HG02642 (cell line): ENCODE measurements around the gene PPP1R13B.

ENCODE experiments used
- ATAC-seq: cut with Tn5 transposase; IDR thresholded peaks from one replicate; pipeline ENCODE4 v1.9.1; 2021; ENCODE audit warnings: mild to moderate bottlenecking; ENCODE audit not compliant: unreplicated experiment, poor library complexity

The PPP1R13B gene

DNA sequence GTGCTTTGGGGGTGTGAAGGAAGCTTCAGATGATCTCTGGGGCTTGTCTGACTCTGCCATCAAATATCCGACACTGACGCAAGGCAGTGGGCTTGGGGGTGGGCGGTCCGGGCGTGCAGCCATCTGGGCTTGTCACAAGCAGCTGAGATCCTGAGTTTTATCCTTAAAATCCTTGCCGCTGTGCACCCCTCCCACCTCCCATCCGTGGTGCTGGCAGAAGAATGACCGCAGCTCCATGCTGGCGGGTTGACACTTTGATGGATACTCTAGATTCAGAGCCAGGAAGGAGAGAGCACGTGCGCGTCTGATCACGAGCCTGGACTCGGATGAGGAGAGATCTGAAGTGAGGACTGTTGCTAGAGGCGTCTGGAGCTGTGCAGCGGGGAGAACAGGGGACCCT, 128.8 kb downstream of the PPP1R13B start:
- ATAC-seq = no peak

GRCh38 chr14:103716899-103717411, 130.4 kb downstream of the PPP1R13B start:
- no peak for ATAC-seq

DNA sequence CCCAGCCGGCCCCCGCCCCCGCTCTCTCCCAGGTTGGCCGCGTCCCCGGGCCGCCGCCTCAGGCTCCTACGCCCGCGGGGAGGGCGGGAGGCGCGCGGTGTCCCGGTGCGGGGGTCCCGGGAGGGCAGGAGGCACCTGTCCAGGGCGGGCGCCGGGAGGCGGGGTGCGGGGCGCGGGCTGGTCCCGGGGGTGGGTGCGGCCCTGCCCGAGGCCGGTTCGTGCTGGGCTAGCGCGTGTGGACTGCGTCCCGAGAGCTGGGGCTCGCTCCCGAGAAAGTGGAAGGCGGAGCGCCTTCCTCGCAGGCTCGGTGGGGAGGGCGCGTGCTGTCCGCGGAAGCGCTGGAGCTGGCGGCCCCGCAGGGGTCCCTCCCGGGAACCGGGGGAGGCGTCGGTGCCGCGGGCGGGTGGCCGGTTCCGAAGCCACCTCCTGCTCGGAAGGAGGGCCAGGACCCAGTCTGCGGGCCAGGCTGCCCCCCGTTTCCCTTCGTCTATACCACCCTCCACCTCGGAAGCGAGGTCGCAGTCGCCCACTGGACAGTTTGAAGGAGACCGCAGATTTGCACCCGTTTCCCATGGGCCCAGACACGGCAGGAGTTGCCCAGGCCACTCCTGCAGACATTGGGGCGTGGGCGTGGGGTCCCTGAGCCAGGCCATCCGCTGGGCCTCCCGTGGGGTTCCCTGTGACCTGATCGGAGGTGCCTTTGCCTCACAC, 131.1 kb downstream of the PPP1R13B start:
- peak; percentile 2 for ATAC-seq

DNA sequence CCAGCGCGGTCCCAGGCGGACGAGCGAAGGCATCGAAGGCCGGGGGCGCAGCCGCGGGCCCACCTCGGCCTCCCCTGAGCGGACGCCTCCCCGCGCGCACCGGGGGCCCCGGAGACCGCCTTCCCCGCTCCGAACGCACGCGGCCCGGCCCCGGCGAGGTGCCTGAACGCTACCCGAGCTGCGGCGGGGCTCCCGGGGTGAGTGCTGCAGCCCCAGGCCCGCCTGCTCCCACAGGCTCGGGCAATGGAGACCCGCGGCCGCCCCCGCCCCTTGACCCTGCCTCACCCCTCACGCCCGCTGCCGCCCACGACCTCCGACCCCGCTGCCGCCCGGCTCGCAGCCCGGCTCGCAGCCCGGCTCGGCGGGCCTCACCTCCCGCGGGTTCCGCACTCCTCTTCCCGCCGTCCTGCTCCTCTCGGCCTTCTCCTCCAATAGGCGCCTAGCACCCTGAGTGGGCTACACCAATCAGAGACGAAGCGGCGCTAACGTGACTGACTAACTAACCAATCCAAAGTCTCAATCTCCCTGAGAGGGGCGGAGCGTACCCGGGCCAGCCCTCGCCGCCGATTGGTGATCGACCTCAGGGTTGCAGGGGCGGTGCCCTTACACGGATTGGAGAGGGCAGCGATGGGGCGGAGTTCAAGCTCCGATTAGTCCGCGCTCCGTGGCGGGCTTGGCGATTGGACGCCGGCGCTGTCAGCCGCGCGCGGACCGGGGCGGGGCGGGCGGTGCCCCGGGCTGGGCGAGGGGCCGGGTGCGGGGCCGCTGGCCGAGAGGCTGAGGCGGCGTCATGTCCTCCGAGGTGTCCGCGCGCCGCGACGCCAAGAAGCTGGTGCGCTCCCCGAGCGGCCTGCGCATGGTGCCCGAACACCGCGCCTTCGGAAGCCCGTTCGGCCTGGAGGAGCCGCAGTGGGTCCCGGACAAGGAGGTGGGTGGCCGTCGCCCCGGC, 132.0 kb downstream of the PPP1R13B start, which contains the start of the genes XRCC3 and ZFYVE21:
Gene XRCC3, minus strand, starts transcription at position 400 of the 949 bp plus-strand sequence. CDS start 4,364 bp downstream, outside the sequence.
Gene ZFYVE21, plus strand, starts transcription at position 759 of the 949 bp plus-strand sequence. Its CDS starts 32 bp downstream, at position 791.
- peak; percentile 94 for ATAC-seq

GRCh38 chr14:103714063-103714724, 133.2 kb downstream of the PPP1R13B start:
- no peak for ATAC-seq

DNA sequence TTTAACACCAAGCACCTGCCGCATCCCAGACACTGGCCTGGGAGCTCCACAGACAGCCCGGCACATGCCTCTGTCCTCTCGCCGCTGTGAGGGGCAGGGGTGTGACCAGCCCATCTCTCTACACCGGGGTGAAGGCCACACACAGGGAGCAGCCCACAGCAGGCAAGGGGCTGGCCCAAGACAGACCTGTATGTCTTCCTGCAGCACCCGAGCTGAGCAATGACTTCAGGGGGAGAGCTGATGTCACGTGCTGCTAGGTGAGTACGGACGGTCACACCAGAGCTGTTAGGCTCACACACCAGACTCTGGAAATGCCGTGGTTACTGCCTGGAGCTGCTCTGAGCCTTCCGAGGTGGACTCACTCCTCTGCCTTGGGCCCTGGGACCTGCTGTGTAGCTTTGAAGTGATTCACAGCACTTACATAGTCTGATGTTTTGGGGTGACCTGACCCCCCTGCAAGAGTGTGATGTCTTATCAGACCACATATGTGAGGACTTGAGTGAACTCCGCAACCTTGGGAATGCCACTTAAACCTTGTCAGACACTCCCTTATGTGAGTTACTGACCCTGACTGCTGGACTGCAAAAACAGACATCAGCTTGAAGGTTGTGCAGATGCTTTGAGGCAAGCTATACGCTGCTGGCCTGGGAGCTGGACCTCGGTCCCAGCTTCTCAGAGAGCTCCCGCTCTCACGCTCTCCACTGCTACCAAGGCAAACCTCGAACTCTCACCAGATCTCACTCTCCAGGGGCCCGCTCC, 133.9 kb downstream of the PPP1R13B start:
- no peak for ATAC-seq

- ATAC-seq = no peak
These were observed 134.6 kb downstream of the PPP1R13B start for GRCh38 chr14:103712633-103713247.

DNA sequence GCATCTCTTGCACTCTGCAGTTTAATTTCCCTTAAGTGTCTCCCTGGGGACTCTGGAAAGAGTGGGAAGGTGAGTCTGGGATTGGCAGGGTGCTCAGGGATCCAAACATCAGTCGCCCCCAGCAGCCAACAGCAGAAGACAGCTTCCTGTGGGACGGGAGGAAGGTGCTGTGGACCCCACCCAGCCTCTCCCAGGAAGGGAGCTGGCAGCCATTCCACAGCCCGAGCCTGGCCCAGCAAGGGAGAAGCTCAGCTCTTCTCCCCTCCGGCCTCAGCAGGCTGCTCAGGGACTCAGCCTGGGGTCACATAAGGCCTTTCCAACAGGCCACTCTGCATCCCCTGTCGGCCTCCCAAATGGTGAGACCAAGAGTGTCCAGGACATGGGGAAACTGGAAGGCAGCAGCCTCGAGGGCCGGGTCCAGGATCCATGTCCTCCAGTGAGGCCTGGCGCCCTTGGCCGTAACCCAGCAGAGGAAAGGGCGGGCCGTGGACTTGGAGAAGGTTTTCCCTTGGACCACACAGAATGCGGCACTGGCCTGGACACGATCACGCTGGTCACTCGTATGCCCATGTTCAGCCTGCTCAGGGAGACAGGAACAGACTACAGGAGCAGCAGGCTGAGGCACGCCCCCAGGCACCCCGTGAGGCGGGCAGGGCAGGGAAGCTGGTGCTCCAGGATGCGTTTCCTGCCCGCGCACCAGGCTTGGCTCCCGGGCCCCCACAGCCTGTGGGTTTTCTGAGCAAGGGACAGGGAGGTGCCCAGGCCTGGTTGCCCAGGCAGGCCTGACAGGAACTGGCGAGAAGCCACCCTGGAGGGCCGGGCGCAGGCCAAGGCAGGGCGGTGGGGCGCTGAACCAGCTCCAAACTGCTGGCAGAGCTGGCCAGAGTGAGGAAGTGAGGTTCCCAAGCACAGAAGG, 135.6 kb downstream of the PPP1R13B start:
- no peak for ATAC-seq

- no peak for ATAC-seq
These were observed 136.5 kb downstream of the PPP1R13B start for GRCh38 chr14:103710771-103711377.

DNA sequence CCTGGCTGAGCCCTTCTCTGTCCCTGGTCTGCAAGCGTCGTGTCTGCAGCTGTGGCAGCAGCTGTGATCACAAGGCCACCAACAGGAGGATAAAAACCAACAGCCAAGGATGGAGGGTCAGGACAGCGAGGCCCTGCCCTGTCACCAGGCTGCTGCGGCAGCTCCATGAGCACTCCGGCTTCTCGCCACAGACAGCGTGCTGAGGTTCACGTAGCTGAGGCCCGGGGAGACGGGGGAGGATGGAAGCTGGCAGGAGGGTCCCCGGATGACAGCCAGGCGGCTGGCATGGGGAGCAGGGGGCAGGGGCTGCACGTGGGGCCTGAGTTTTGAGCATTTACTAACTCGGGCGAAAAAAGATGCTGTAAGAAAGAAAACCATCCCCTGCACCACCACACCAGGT, 137.6 kb downstream of the PPP1R13B start:
- ATAC-seq = no peak

- ATAC-seq = no peak
These were observed 138.6 kb downstream of the PPP1R13B start for GRCh38 chr14:103708750-103709187.

- no peak for ATAC-seq
These were observed 139.8 kb downstream of the PPP1R13B start for GRCh38 chr14:103707329-103708263.

GRCh38 chr14:103706551-103707328, 140.6 kb downstream of the PPP1R13B start:
- no peak for ATAC-seq

DNA sequence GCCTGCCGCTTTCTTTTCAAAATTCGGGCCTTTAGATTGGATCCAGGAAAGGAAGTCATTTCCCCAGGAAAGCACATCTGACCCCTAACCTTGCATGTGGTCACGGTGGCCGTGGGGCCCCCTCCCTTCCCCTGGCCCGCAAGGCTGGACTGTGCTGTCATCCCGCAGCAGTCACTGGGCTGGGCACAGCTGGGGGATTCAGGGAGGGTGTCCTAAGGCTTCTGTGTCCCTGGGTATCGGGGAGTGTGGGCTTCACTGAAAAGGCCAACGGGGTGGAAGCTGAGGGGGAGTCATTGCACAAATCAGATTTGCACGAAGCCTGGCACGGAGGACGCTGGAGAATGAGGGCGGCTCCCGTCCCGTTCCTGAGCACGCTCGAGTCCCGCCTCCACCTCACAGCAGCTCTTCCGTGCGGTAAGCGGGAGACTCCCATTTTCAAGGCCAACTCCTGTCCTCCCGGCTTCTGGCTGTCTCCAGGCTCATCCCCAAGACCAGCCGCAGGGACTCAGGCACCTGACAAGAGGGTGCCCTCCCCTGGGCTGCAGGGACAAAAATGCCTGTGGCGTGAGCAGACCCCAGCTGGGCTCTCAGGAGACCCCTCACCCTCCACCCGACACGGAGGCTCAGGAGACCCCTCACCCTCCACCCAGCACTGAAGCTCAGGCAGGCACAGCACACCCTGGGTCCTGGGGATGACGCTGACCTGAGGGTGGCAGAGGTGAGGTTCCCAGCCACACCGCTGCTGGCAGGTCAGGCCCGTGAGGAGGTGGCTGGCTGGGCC, 141.7 kb downstream of the PPP1R13B start:
- ATAC-seq = no peak

DNA sequence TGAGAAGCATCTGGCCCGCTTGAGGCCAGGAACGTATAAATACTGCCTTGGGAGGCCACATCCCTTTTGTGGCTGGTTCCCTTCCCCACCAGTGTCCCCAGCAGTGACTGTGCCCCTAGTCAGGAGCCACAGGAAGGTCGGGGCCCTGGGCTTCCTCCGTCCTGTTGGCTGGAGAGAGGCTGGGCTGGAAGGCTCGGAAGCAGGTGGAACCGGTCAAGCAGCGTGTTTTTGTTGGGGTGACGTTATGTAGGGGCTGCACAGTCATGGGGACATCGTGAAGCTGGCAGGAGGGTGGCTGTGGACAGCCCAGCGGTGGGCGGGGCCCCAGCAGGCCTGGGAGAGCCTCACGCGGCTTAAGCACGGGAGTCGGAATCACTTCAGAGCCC, 142.3 kb downstream of the PPP1R13B start:
- ATAC-seq = no peak
